Measurements from ENCODE around the gene SEMA4D.

Gene SEMA4D

GRCh38 chr9:89318123-89319014 lies 179.5 kb downstream of the SEMA4D start, which contains the start of gene SECISBP2:
SECISBP2 (plus strand) TSS chr9:89318500; CDS start chr9:89318577, 77 bp downstream.
- peak within 1 kb of the TSS; percentile 78; the same call in 1 of the 2 replicates for H2AFZ ChIP-seq (ENCODE audit: low read length)

GRCh38 chr9:89317282-89317681 lies 180.6 kb downstream of the SEMA4D start:
- Histone ChIP-seq H3K9me2 (ENCODE audit: low read depth, low read length) (no peaks in the 10 kb centered on the region), H3K9me3 (ENCODE audit: low read length) (no peaks in the 10 kb centered on the region), H3K79me2 (ENCODE audit: insufficient read depth, low read length) (peaks cover 67% of the 10 kb centered on the region), H3F3A (ENCODE audit: insufficient read depth, low read length) (peaks cover 22% of the 10 kb centered on the region), H3K4me1 (ENCODE audit: insufficient read depth, low read length, severe bottlenecking) (peaks cover 79% of the 10 kb centered on the region), H3K4me2 (ENCODE audit: low read length) (peak overlapping the region; percentile 99), H3K4me3 (ENCODE audit: low read depth, low read length, poor library complexity, severe bottlenecking) (peak overlapping the region; percentile 76), H3K27me3 (ENCODE audit: insufficient read depth, low read length) (no peaks in the 10 kb centered on the region), H2AFZ (ENCODE audit: low read length) (no peak overlapping the region), H4K20me1 (ENCODE audit: insufficient read depth, low read length) (no peaks in the 10 kb centered on the region), H3K9ac (ENCODE audit: low read length) (peak overlapping the region; percentile 97), H3K36me3 (ENCODE audit: insufficient read depth, low read length) (peaks cover 82% of the 10 kb centered on the region), H3K27ac (ENCODE audit: low read depth, low read length, poor library complexity, severe bottlenecking) (peak overlapping the region; percentile 92)
- no peak for TF ChIP-seq EZH2 (IDR thresholded peaks at IDR 0.05; ENCODE audit: borderline replicate concordance, low read length)
- TF ChIP-seq, protein P1, sequence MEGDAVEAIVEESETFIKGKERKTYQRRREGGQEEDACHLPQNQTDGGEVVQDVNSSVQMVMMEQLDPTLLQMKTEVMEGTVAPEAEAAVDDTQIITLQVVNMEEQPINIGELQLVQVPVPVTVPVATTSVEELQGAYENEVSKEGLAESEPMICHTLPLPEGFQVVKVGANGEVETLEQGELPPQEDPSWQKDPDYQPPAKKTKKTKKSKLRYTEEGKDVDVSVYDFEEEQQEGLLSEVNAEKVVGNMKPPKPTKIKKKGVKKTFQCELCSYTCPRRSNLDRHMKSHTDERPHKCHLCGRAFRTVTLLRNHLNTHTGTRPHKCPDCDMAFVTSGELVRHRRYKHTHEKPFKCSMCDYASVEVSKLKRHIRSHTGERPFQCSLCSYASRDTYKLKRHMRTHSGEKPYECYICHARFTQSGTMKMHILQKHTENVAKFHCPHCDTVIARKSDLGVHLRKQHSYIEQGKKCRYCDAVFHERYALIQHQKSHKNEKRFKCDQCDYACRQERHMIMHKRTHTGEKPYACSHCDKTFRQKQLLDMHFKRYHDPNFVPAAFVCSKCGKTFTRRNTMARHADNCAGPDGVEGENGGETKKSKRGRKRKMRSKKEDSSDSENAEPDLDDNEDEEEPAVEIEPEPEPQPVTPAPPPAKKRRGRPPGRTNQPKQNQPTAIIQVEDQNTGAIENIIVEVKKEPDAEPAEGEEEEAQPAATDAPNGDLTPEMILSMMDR (IDR thresholded peaks at IDR 0.05; ENCODE audit: low read length): no peak

More at GRCh38 chr9:89318123-89319014, 179.5 kb downstream of the SEMA4D start, which contains the start of gene SECISBP2:
- Histone ChIP-seq H3K27me3 (ENCODE audit: insufficient read depth, low read length) (no peaks in the 10 kb centered on the region), H3K27ac (ENCODE audit: low read depth, low read length, poor library complexity, severe bottlenecking) (peak within 1 kb of the TSS; percentile 92), H3K9ac (ENCODE audit: low read length) (peak within 1 kb of the TSS; percentile 97), H3K9me2 (ENCODE audit: low read depth, low read length) (no peaks in the 10 kb centered on the region), H3K4me1 (ENCODE audit: insufficient read depth, low read length, severe bottlenecking) (peaks cover 72% of the 10 kb centered on the region), H3K9me3 (ENCODE audit: low read length) (no peaks in the 10 kb centered on the region), H3K4me3 (ENCODE audit: low read depth, low read length, poor library complexity, severe bottlenecking) (peak within 1 kb of the TSS; percentile 76), H4K20me1 (ENCODE audit: insufficient read depth, low read length) (no peaks in the 10 kb centered on the region), H3K36me3 (ENCODE audit: insufficient read depth, low read length) (peaks cover 71% of the 10 kb centered on the region), H3F3A (ENCODE audit: insufficient read depth, low read length) (peaks cover 22% of the 10 kb centered on the region), H3K4me2 (ENCODE audit: low read length) (peak within 1 kb of the TSS; percentile 99), H3K79me2 (ENCODE audit: insufficient read depth, low read length) (peaks cover 64% of the 10 kb centered on the region)
- TF ChIP-seq, protein P1 (IDR thresholded peaks at IDR 0.05; ENCODE audit: low read length): no peak; the same call in 1 of the 2 replicates
- no peak for TF ChIP-seq EZH2 (IDR thresholded peaks at IDR 0.05; ENCODE audit: borderline replicate concordance, low read length)

DNA sequence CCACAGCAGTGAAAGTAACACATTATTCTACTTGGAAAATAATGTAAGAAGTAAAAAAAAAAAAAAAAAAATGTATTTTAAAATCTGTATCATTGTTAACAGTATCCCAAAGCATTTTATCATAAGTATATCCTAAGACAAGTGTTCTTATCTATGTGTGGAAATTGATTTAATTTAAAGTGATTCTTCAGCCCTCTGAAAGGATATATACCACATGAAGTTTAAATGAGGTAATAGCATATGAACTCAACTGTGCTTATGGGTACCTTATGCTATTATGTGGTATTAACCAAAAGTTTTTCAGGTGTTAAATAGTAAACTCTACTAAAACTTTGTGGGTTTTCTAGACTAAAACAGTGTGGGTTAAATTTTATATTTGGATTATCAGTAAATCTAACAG lies 182.4 kb downstream of the SEMA4D start:
- peaks cover 77% of the 10 kb centered on the region for H3K36me3 ChIP-seq (ENCODE audit: insufficient read depth, low read length)
- H3K4me1 ChIP-seq (ENCODE audit: insufficient read depth, low read length, severe bottlenecking): peaks cover 74% of the 10 kb centered on the region
- H3K9me3 ChIP-seq (ENCODE audit: low read length): no peaks in the 10 kb centered on the region
- H3K27me3 ChIP-seq (ENCODE audit: insufficient read depth, low read length): no peaks in the 10 kb centered on the region
- no peaks in the 10 kb centered on the region for H3K9me2 ChIP-seq (ENCODE audit: low read depth, low read length)
- H3K79me2 ChIP-seq (ENCODE audit: insufficient read depth, low read length): peaks cover 67% of the 10 kb centered on the region
- no peaks in the 10 kb centered on the region for H4K20me1 ChIP-seq (ENCODE audit: insufficient read depth, low read length)
- no peak overlapping the region for H2AFZ ChIP-seq (ENCODE audit: low read length)
- H3K4me3 ChIP-seq (ENCODE audit: low read depth, low read length, poor library complexity, severe bottlenecking): no peak overlapping the region
- peaks cover 22% of the 10 kb centered on the region for H3F3A ChIP-seq (ENCODE audit: insufficient read depth, low read length)
- TF ChIP-seq EZH2 (IDR thresholded peaks at IDR 0.05; ENCODE audit: borderline replicate concordance, low read length): no peak
- TF ChIP-seq, protein P1 (IDR thresholded peaks at IDR 0.05; ENCODE audit: low read length): no peak
- peak overlapping the region; percentile 92 for H3K27ac ChIP-seq (ENCODE audit: low read depth, low read length, poor library complexity, severe bottlenecking)
- H3K4me2 ChIP-seq (ENCODE audit: low read length): no peak overlapping the region
- H3K9ac ChIP-seq (ENCODE audit: low read length): no peak overlapping the region

Data from OCI-LY1 (cell line).